Testis (tissue), 2 donors: Measurements from ENCODE around the gene TLCD1.

Source experiments
- CTCF ChIP-seq, 3 experiments: fragments of 450-650 bp in 2 of 3; fragments of 200-600 bp in 1 of 3; sonication (generic) in 1 of 3; IDR thresholded peaks; one replicate each; pipeline ENCODE4 v1.5.1; 2016 to 2019; ENCODE audit warnings: antibody characterized with exemption in 3 of 3, mild to moderate bottlenecking in 2 of 3, moderate library complexity in 1 of 3
- POLR2A ChIP-seq: fragments of 450-650 bp; IDR thresholded peaks from one replicate; pipeline ENCODE4 v1.6.1; 2017; ENCODE audit warnings: antibody characterized with exemption, mild to moderate bottlenecking, moderate library complexity

DNA sequence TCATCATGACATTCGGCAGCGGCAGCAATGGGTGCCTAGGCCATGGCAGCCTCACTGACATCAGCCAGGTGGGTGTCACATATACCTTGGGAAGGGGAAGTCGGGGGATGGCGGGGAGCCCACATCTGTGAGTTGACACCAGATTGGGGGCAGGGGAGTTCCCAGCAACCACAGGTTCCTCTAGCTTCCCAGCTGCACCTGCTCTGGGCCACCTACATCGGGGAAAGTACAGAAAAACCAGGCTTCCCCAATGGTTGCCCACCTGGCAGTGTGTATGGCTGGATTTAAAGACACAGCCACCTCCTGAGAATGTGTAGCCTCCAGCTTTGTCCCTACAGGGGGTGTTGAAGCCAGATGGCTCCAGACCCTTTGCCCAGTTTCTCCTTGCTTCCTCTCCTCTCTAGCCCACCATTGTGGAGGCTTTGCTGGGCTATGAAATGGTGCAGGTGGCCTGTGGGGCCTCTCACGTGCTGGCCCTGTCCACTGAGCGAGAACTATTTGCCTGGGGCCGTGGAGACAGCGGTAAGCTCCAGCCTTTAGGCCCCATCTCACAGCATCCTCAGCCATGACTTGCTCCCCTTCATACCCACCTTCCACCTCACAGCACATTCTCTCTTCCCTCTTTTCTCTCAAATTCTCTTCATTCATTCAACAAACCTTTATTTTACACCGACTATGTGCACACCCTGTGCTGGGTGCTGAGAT, 12.8 kb upstream of the TLCD1 start:
- TF ChIP-seq CTCF (IDR thresholded peaks at IDR 0.05) = no peak
- TF ChIP-seq POLR2A = no peak
